ENCODE measurements around the gene KRTAP4-8. TPM values are rescaled to one million over a fixed set of nuclear protein-coding genes. Genes with fewer than 3 reads are reported as not detected.
"Not testable (repeated sequence)": the region's sequence is repeated elsewhere in the genome, so short reads cannot be mapped to it uniquely, and the experiment has no call there.

The KRTAP4-8 gene
- not detected for polyA plus RNA-seq (2013, experiment 1 of 4)
- not detected for polyA plus RNA-seq (2013, experiment 2 of 4)
- polyA plus RNA-seq (2013, experiment 3 of 4), result not detected
- not detected for polyA plus RNA-seq (2013, experiment 4 of 4)

- no peaks in the 10 kb centered on the region for H3K4me1 ChIP-seq (ENCODE audit: control insufficient read depth, insufficient read depth, low read length)
- H3K9me3 ChIP-seq (ENCODE audit: control insufficient read depth, low read length), result no peaks in the 10 kb centered on the region
- WGBS, 2 experiments, result 92 to 93% methylated on average over 2 to 3 of the region's 4 CpGs
- no peaks in the 10 kb centered on the region for H3K27me3 ChIP-seq (ENCODE audit: control insufficient read depth, insufficient read depth, low read length, poor library complexity, severe bottlenecking)
- no peak within 1 kb of the TSS for H3K27ac ChIP-seq (ENCODE audit: insufficient read depth, low read depth, low read length, poor library complexity, severe bottlenecking)
- peaks cover 3% of the 10 kb centered on the region for H3K36me3 ChIP-seq (ENCODE audit: control insufficient read depth, insufficient read depth, low read length)
- H3K4me3 ChIP-seq (ENCODE audit: insufficient read depth, low read depth, low read length), result no peak within 1 kb of the TSS
Observed at GRCh38 chr17:41098042-41098441, at the start of gene KRTAP4-8. Gene KRTAP4-8 (minus strand): TSS chr17:41098142. CDS start chr17:41098084, 58 bp downstream.

GRCh38 chr17:41145261-41145660 lies 47.3 kb upstream of the KRTAP4-8 start:
- Histone ChIP-seq H3K9me3 (ENCODE audit: control insufficient read depth, low read length) (no peaks in the 10 kb centered on the region), H3K4me1 (ENCODE audit: control insufficient read depth, insufficient read depth, low read length) (no peaks in the 10 kb centered on the region), H3K27ac (ENCODE audit: insufficient read depth, low read depth, low read length, poor library complexity, severe bottlenecking) (no peak overlapping the region), H3K36me3 (ENCODE audit: control insufficient read depth, insufficient read depth, low read length) (no peaks in the 10 kb centered on the region), H3K4me3 (ENCODE audit: insufficient read depth, low read depth, low read length) (no peak overlapping the region), H3K27me3 (ENCODE audit: control insufficient read depth, insufficient read depth, low read length, poor library complexity, severe bottlenecking) (no peaks in the 10 kb centered on the region)
- WGBS, 2 experiments, result 97 to 100% methylated on average over 2 of the region's 2 CpGs

GRCh38 chr17:41144846-41145245 lies 46.9 kb upstream of the KRTAP4-8 start:
- Histone ChIP-seq H3K36me3 (ENCODE audit: control insufficient read depth, insufficient read depth, low read length) (no peaks in the 10 kb centered on the region), H3K4me1 (ENCODE audit: control insufficient read depth, insufficient read depth, low read length) (no peaks in the 10 kb centered on the region), H3K9me3 (ENCODE audit: control insufficient read depth, low read length) (no peaks in the 10 kb centered on the region), H3K27ac (ENCODE audit: insufficient read depth, low read depth, low read length, poor library complexity, severe bottlenecking) (no peak overlapping the region), H3K4me3 (ENCODE audit: insufficient read depth, low read depth, low read length) (no peak overlapping the region), H3K27me3 (ENCODE audit: control insufficient read depth, insufficient read depth, low read length, poor library complexity, severe bottlenecking) (no peaks in the 10 kb centered on the region)
- WGBS, 2 experiments, result 94 to 100% methylated on average over 1 of the region's 1 CpG

GRCh38 chr17:41141361-41141760 lies 43.4 kb upstream of the KRTAP4-8 start:
- H3K36me3 ChIP-seq (ENCODE audit: control insufficient read depth, insufficient read depth, low read length), result no peaks in the 10 kb centered on the region
- no peaks in the 10 kb centered on the region for H3K4me1 ChIP-seq (ENCODE audit: control insufficient read depth, insufficient read depth, low read length)
- H3K27ac ChIP-seq (ENCODE audit: insufficient read depth, low read depth, low read length, poor library complexity, severe bottlenecking), result no peak overlapping the region
- no peaks in the 10 kb centered on the region for H3K27me3 ChIP-seq (ENCODE audit: control insufficient read depth, insufficient read depth, low read length, poor library complexity, severe bottlenecking)
- H3K9me3 ChIP-seq (ENCODE audit: control insufficient read depth, low read length), result no peaks in the 10 kb centered on the region
- no peak overlapping the region for H3K4me3 ChIP-seq (ENCODE audit: insufficient read depth, low read depth, low read length)

- Histone ChIP-seq H3K27me3 (ENCODE audit: control insufficient read depth, insufficient read depth, low read length, poor library complexity, severe bottlenecking) (no peaks in the 10 kb centered on the region), H3K9me3 (ENCODE audit: control insufficient read depth, low read length) (no peaks in the 10 kb centered on the region), H3K36me3 (ENCODE audit: control insufficient read depth, insufficient read depth, low read length) (no peaks in the 10 kb centered on the region), H3K4me1 (ENCODE audit: control insufficient read depth, insufficient read depth, low read length) (no peaks in the 10 kb centered on the region), H3K4me3 (ENCODE audit: insufficient read depth, low read depth, low read length) (no peak within 1 kb of the TSS), H3K27ac (ENCODE audit: insufficient read depth, low read depth, low read length, poor library complexity, severe bottlenecking) (no peak within 1 kb of the TSS)
- WGBS, 2 experiments, result 86 to 96% methylated on average over 6 of the region's 6 CpGs
Observed at GRCh38 chr17:41140360-41141131, 42.6 kb upstream of the KRTAP4-8 start, which contains the start of gene KRTAP4-6. Gene KRTAP4-6 (minus strand): TSS chr17:41140544. CDS start chr17:41140487, 57 bp downstream.

GRCh38 chr17:41139865-41140264 lies 41.9 kb upstream of the KRTAP4-8 start:
- not testable (repeated sequence) for H3K9me3 ChIP-seq (ENCODE audit: control insufficient read depth, low read length); H3K36me3 ChIP-seq (ENCODE audit: control insufficient read depth, insufficient read depth, low read length); H3K4me3 ChIP-seq (ENCODE audit: insufficient read depth, low read depth, low read length); H3K27ac ChIP-seq (ENCODE audit: insufficient read depth, low read depth, low read length, poor library complexity, severe bottlenecking); H3K27me3 ChIP-seq (ENCODE audit: control insufficient read depth, insufficient read depth, low read length, poor library complexity, severe bottlenecking); H3K4me1 ChIP-seq (ENCODE audit: control insufficient read depth, insufficient read depth, low read length)
- 87 to 91% methylated on average over 12 of the region's 12 CpGs for WGBS, 2 experiments

GRCh38 chr17:41133880-41134735 lies 36.2 kb upstream of the KRTAP4-8 start:
- H3K27me3 ChIP-seq (ENCODE audit: control insufficient read depth, insufficient read depth, low read length, poor library complexity, severe bottlenecking), result no peaks in the 10 kb centered on the region
- H3K36me3 ChIP-seq (ENCODE audit: control insufficient read depth, insufficient read depth, low read length), result no peaks in the 10 kb centered on the region
- H3K4me3 ChIP-seq (ENCODE audit: insufficient read depth, low read depth, low read length), result no peak overlapping the region
- no peaks in the 10 kb centered on the region for H3K9me3 ChIP-seq (ENCODE audit: control insufficient read depth, low read length)
- WGBS, 2 experiments, result 93 to 97% methylated on average over 2 of the region's 2 CpGs
- H3K27ac ChIP-seq (ENCODE audit: insufficient read depth, low read depth, low read length, poor library complexity, severe bottlenecking), result no peak overlapping the region
- H3K4me1 ChIP-seq (ENCODE audit: control insufficient read depth, insufficient read depth, low read length), result no peaks in the 10 kb centered on the region

GRCh38 chr17:41131979-41132378 lies 34.0 kb upstream of the KRTAP4-8 start:
- H3K27ac ChIP-seq (ENCODE audit: insufficient read depth, low read depth, low read length, poor library complexity, severe bottlenecking), result no peak overlapping the region
- WGBS, 2 experiments, result 96 to 99% methylated on average over 3 of the region's 3 CpGs
- no peaks in the 10 kb centered on the region for H3K36me3 ChIP-seq (ENCODE audit: control insufficient read depth, insufficient read depth, low read length)

GRCh38 chr17:41127371-41127770 lies 29.4 kb upstream of the KRTAP4-8 start:
- Histone ChIP-seq H3K4me1 (ENCODE audit: control insufficient read depth, insufficient read depth, low read length) (no peaks in the 10 kb centered on the region), H3K27ac (ENCODE audit: insufficient read depth, low read depth, low read length, poor library complexity, severe bottlenecking) (no peak overlapping the region), H3K4me3 (ENCODE audit: insufficient read depth, low read depth, low read length) (no peak overlapping the region), H3K9me3 (ENCODE audit: control insufficient read depth, low read length) (no peaks in the 10 kb centered on the region), H3K27me3 (ENCODE audit: control insufficient read depth, insufficient read depth, low read length, poor library complexity, severe bottlenecking) (no peaks in the 10 kb centered on the region), H3K36me3 (ENCODE audit: control insufficient read depth, insufficient read depth, low read length) (no peaks in the 10 kb centered on the region)
- WGBS, 2 experiments, result 88 to 100% methylated on average over 1 of the region's 1 CpG

More at GRCh38 chr17:41131979-41132378, 34.0 kb upstream of the KRTAP4-8 start:
- Histone ChIP-seq H3K9me3 (ENCODE audit: control insufficient read depth, low read length) (no peaks in the 10 kb centered on the region), H3K27me3 (ENCODE audit: control insufficient read depth, insufficient read depth, low read length, poor library complexity, severe bottlenecking) (no peaks in the 10 kb centered on the region), H3K4me3 (ENCODE audit: insufficient read depth, low read depth, low read length) (no peak overlapping the region), H3K4me1 (ENCODE audit: control insufficient read depth, insufficient read depth, low read length) (no peaks in the 10 kb centered on the region)

- no peaks in the 10 kb centered on the region for H3K27me3 ChIP-seq (ENCODE audit: control insufficient read depth, insufficient read depth, low read length, poor library complexity, severe bottlenecking)
- H3K36me3 ChIP-seq (ENCODE audit: control insufficient read depth, insufficient read depth, low read length), result no peaks in the 10 kb centered on the region
- no peak overlapping the region for H3K4me3 ChIP-seq (ENCODE audit: insufficient read depth, low read depth, low read length)
- H3K4me1 ChIP-seq (ENCODE audit: control insufficient read depth, insufficient read depth, low read length), result no peaks in the 10 kb centered on the region
- 94% methylated on average over 3 of the region's 3 CpGs; no CpG with 5 or more reads in 1 of the 2 experiments for WGBS, 2 experiments
- no peak overlapping the region for H3K27ac ChIP-seq (ENCODE audit: insufficient read depth, low read depth, low read length, poor library complexity, severe bottlenecking)
- no peaks in the 10 kb centered on the region for H3K9me3 ChIP-seq (ENCODE audit: control insufficient read depth, low read length)
Observed at GRCh38 chr17:41126412-41126811, 28.5 kb upstream of the KRTAP4-8 start.

All from ectodermal cell (in vitro differentiated cells).